Measurements from ENCODE around the gene ARG2. TPM values are rescaled to one million over a fixed set of nuclear protein-coding genes. Genes with fewer than 3 reads are reported as not detected.

The ARG2 gene
- total RNA-seq, 1 experiment from 2014 or later, result 35.2 TPM

GRCh38 chr14:67653651-67654280, 34.0 kb downstream of the ARG2 start:
- Histone ChIP-seq H2BK5ac (ENCODE audit: insufficient read length, low read length) (no peak overlapping the region), H3K79me2 (ENCODE audit: insufficient read depth, low read length) (no peaks in the 10 kb centered on the region), H3K56ac (ENCODE audit: insufficient read length, low read depth, low read length) (no peak overlapping the region), H4K20me1 (ENCODE audit: control insufficient read depth, insufficient read depth, insufficient read length) (no peaks in the 10 kb centered on the region), H2BK120ac (ENCODE audit: low read depth, low read length, poor library complexity, severe bottlenecking) (no peak overlapping the region), H3K4ac (ENCODE audit: low read depth, low read length) (no peak overlapping the region), H3K9ac (ENCODE audit: extremely low read depth, insufficient read length, low read length) (no peak overlapping the region), H3K4me1 (ENCODE audit: insufficient read depth, low read length) (no peaks in the 10 kb centered on the region), H2BK15ac (ENCODE audit: low read depth, low read length) (no peak overlapping the region), H3K27me3 (ENCODE audit: insufficient read depth, low read length) (no peaks in the 10 kb centered on the region), H4K8ac (replicated peaks; ENCODE audit: insufficient read length, low read depth, low read length) (no peak overlapping the region), H2BK12ac (ENCODE audit: insufficient read length, low read depth, low read length) (no peak overlapping the region), H3K23ac (ENCODE audit: insufficient read length, low read depth, low read length) (no peak overlapping the region), H2AK5ac (ENCODE audit: insufficient read length, low read length) (no peak overlapping the region), H3K18ac (ENCODE audit: insufficient read length, low read depth, low read length) (no peak overlapping the region), H2AFZ (ENCODE audit: low read length) (no peak overlapping the region), H3K27ac (ENCODE audit: insufficient read length, low read depth, low read length) (no peak overlapping the region), H3K4me2 (ENCODE audit: insufficient read depth, insufficient read length, low read length) (no peak overlapping the region), H4K91ac (ENCODE audit: insufficient read length, low read depth, low read length) (no peak overlapping the region), H3K23me2 (ENCODE audit: insufficient read length, low read depth, low read length, poor library complexity, severe bottlenecking) (no peaks in the 10 kb centered on the region), H3K79me1 (ENCODE audit: insufficient read depth, low read depth, low read length, poor library complexity, severe bottlenecking) (no peaks in the 10 kb centered on the region), H3K14ac (ENCODE audit: insufficient read depth, low read length) (no peak overlapping the region), H2BK20ac (ENCODE audit: low read depth, low read length, poor library complexity, severe bottlenecking) (no peak overlapping the region), H3K9me3 (ENCODE audit: control insufficient read depth, low read depth, low read length) (no peaks in the 10 kb centered on the region), H4K5ac (ENCODE audit: insufficient read length, low read depth, low read length) (no peak overlapping the region), H3T11ph (ENCODE audit: low read length) (no peak overlapping the region)
- H3K9me3 Mint-ChIP-seq, result no peaks in the 10 kb centered on the region
- no peaks in the 10 kb centered on the region for H3K27me3 Mint-ChIP-seq (ENCODE audit: low read depth)
- WGBS (ENCODE audit: extremely low coverage, insufficient read length, low lambda C conversion rate), result no CpG with 5 or more reads among the region's 6 CpGs
- DNase-seq, result no peak
- no peaks in the 10 kb centered on the region for H3K4me1 Mint-ChIP-seq
- H3K4me3 Mint-ChIP-seq, result no peak overlapping the region
- H3K27ac Mint-ChIP-seq, result peak overlapping the region in 2 of 3 experiments; percentile 40 to 88; a peak in 3 of 7 replicates
- H3K36me3 Mint-ChIP-seq (ENCODE audit: insufficient read depth in 1 of 3, low read depth in 3 of 3), result peaks cover 22 to 87% (median 68%) of the 10 kb centered on the region in 3 experiments; a peak in 6 of 7 replicates
- TF ChIP-seq, protein P1, sequence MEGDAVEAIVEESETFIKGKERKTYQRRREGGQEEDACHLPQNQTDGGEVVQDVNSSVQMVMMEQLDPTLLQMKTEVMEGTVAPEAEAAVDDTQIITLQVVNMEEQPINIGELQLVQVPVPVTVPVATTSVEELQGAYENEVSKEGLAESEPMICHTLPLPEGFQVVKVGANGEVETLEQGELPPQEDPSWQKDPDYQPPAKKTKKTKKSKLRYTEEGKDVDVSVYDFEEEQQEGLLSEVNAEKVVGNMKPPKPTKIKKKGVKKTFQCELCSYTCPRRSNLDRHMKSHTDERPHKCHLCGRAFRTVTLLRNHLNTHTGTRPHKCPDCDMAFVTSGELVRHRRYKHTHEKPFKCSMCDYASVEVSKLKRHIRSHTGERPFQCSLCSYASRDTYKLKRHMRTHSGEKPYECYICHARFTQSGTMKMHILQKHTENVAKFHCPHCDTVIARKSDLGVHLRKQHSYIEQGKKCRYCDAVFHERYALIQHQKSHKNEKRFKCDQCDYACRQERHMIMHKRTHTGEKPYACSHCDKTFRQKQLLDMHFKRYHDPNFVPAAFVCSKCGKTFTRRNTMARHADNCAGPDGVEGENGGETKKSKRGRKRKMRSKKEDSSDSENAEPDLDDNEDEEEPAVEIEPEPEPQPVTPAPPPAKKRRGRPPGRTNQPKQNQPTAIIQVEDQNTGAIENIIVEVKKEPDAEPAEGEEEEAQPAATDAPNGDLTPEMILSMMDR (conservative IDR thresholded peaks at IDR 0.05), result no peak
